ENCODE measurements around the gene RAB23.

GRCh38 chr6:57257911-57258541 lies 35.9 kb upstream of the RAB23 start:
- TF ChIP-seq REST (IDR thresholded peaks at IDR 0.05; ENCODE audit: low read depth) (no peak), TAF1 (IDR thresholded peaks at IDR 0.05; ENCODE audit: low read depth) (no peak), EP300 (IDR thresholded peaks at IDR 0.05; ENCODE audit: borderline replicate concordance) (no peak), NFIC (IDR thresholded peaks at IDR 0.05) (no peak), CEBPB (IDR thresholded peaks at IDR 0.05) (no peak), RAD21 (IDR thresholded peaks at IDR 0.05; ENCODE audit: low read depth) (no peak), TCF12 (IDR thresholded peaks at IDR 0.05; ENCODE audit: low read depth) (no peak)
